GM13977 (cell line): ENCODE data around the gene AFAP1.

Experiments
- DNase-seq: peaks from one replicate; pipeline ENCODE4 v3.0.0; 2012; ENCODE audit warnings: low spot score
- CTCF ChIP-seq: IDR thresholded peaks from 2 replicates; pipeline ENCODE4 v1.5.1; 2012; ENCODE audit warnings: mild to moderate bottlenecking, control low read depth; ENCODE audit not compliant: insufficient read depth; ENCODE audit errors: extremely low read depth, missing control alignments
- in situ Hi-C: fragments of 300-500 bp; cut with MboI; formaldehyde crosslinking; loops from one replicate; pipeline ENCODE4 v1.12.0; 2022; ENCODE audit warnings: low sequenced_read_pairs, low pct_unique_long_range_greater_than_20kb, mixed read lengths, inconsistent platforms; ENCODE audit not compliant: unreplicated experiment

AFAP1 gene

GRCh38 chr4:7841894-7842293 lies 97.8 kb downstream of the AFAP1 start:
- in situ Hi-C loops, result no loop called here
- no peak for DNase-seq
- TF ChIP-seq CTCF, result no peak

- no peak for DNase-seq
- no peak for TF ChIP-seq CTCF
- in situ Hi-C loops, result no loop called here
Measured at GRCh38 chr4:7841071-7841470, 98.6 kb downstream of the AFAP1 start.

- no peak for TF ChIP-seq CTCF
- in situ Hi-C loops, result no loop called here
- DNase-seq, result no peak
Measured at GRCh38 chr4:7839856-7840255, 99.8 kb downstream of the AFAP1 start.

GRCh38 chr4:7838136-7838782 lies 101.4 kb downstream of the AFAP1 start:
- in situ Hi-C loops, result no loop called here
- DNase-seq, result no peak
- TF ChIP-seq CTCF, result no peak

- in situ Hi-C loops, result no loop called here
- TF ChIP-seq CTCF, result no peak
- no peak for DNase-seq
Measured at GRCh38 chr4:7837597-7838135, 102.0 kb downstream of the AFAP1 start.

- no peak for DNase-seq
- no peak for TF ChIP-seq CTCF
- in situ Hi-C loops, result no loop called here
Measured at GRCh38 chr4:7831858-7832730, 107.6 kb downstream of the AFAP1 start.
